Measurements from ENCODE around the gene ADGRD1. TPM values are rescaled to one million over a fixed set of nuclear protein-coding genes. Genes with fewer than 3 reads are reported as not detected.

The ADGRD1 gene
- total and polyA plus RNA-seq, 12 donors = 0.87 to 6.0 (median 1.6) TPM

DNA sequence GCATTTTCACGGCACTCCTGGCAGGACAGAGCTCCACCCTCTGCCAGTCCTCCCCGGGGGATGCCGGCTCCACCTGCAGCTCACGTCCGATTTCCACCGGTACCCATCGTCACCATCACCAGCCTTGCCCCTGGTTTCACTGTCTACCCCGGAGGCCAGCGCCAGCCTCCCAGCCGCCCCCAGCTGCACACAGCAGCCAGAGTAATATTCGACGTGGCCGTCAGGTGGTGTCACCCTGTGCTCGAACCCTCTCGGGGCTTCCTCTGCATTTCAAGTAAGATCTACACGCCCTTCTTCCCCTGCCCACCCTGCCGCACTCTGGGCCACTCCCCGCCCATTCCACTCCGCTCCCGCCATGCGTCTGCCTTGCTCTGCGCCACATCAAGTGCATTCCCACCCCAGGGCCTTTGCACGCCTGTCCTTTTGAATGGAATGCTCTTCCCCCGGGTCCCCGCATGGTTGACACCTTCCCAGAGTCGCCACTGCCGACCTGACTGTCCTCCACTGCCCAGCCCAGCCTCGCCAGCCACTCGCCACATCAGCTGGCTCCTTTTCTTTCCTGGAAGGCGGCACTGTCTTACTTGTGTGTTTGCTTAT lies 80.3 kb downstream of the ADGRD1 start:
- Histone ChIP-seq H3K36me3 (replicated peaks in 1 of 2) (no peaks in the 10 kb centered on the region), H3K4me1 (replicated peaks in 1 of 2) (no peaks in the 10 kb centered on the region), H3K9me3 (replicated peaks in 1 of 3) (no peaks in the 10 kb centered on the region), H3K27ac (no peak overlapping the region), H3K4me3 (no peak overlapping the region), H3K27me3 (no peaks in the 10 kb centered on the region)
- WGBS, 4 donors = 83 to 90% (median 87%) methylated on average over 29 to 30 of the region's 30 CpGs
- intact Hi-C loops (cut with DNase I) = no loop called here
- TF ChIP-seq POLR2A (IDR thresholded peaks at IDR 0.05) = no peak
- no peak for TF ChIP-seq CTCF (IDR thresholded peaks at IDR 0.05)
- no peak for DNase-seq

GRCh38 chr12:131034631-131035244 lies 81.0 kb downstream of the ADGRD1 start:
- TF ChIP-seq POLR2A (IDR thresholded peaks at IDR 0.05) (no peak), CTCF (IDR thresholded peaks at IDR 0.05) (no peak)

GRCh38 chr12:131035245-131035681 lies 81.6 kb downstream of the ADGRD1 start:
- WGBS, 4 donors = 89 to 94% (median 90%) methylated on average over 8 to 18 of the region's 18 CpGs
- Histone ChIP-seq H3K9me3 (replicated peaks in 1 of 3) (no peaks in the 10 kb centered on the region), H3K4me3 (no peak overlapping the region), H3K27me3 (no peaks in the 10 kb centered on the region), H3K4me1 (replicated peaks in 1 of 2) (no peaks in the 10 kb centered on the region), H3K27ac (no peak overlapping the region), H3K36me3 (replicated peaks in 1 of 2) (no peaks in the 10 kb centered on the region)
- no peak for DNase-seq
- no peak for TF ChIP-seq CTCF (IDR thresholded peaks at IDR 0.05)
- no peak for TF ChIP-seq POLR2A (IDR thresholded peaks at IDR 0.05)
- intact Hi-C loops (cut with DNase I) = no loop called here

More at GRCh38 chr12:131034631-131035244, 81.0 kb downstream of the ADGRD1 start:
- DNase-seq = no peak
- no peaks in the 10 kb centered on the region for H3K4me1 ChIP-seq (replicated peaks in 1 of 2)
- H3K27me3 ChIP-seq = no peaks in the 10 kb centered on the region
- WGBS, 4 donors = 60 to 76% (median 75%) methylated on average over 15 of the region's 15 CpGs
- H3K27ac ChIP-seq = no peak overlapping the region
- H3K4me3 ChIP-seq = no peak overlapping the region
- intact Hi-C loops (cut with DNase I) = no loop called here
- no peaks in the 10 kb centered on the region for H3K9me3 ChIP-seq (replicated peaks in 1 of 3)
- no peaks in the 10 kb centered on the region for H3K36me3 ChIP-seq (replicated peaks in 1 of 2)

DNA sequence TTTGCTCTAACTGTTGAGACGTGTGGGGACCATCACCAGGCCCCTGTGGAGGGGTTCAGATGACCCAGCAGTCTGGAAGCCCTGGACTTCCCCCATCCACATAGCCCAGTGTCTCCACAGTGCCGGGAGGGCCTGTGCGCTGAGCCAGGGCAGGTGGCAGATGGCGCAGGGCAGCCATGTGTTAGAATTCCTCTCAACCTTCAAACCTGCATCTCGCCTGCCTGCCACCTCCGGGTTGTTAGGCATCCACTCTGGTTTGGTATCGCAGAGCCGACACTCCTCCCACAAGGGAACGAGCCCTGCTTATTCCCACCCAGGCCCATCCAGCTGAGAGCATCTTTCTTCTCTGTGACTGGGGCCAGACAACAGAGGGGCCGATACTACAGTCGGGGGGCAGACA lies 84.5 kb downstream of the ADGRD1 start:
- no peak overlapping the region for H3K27ac ChIP-seq
- H3K9me3 ChIP-seq (replicated peaks in 1 of 3) = no peaks in the 10 kb centered on the region
- H3K27me3 ChIP-seq = no peaks in the 10 kb centered on the region
- no peaks in the 10 kb centered on the region for H3K4me1 ChIP-seq (replicated peaks in 1 of 2)
- no peaks in the 10 kb centered on the region for H3K36me3 ChIP-seq (replicated peaks in 1 of 2)
- no peak for DNase-seq
- 88 to 93% (median 90%) methylated on average over 9 to 11 of the region's 11 CpGs for whole genome bisulfite sequencing, 4 donors
- intact Hi-C loops (cut with DNase I) = no loop called here
- no peak for TF ChIP-seq CTCF (IDR thresholded peaks at IDR 0.05)
- TF ChIP-seq POLR2A (IDR thresholded peaks at IDR 0.05) = no peak
- H3K4me3 ChIP-seq = no peak overlapping the region
